Measurements from ENCODE around the gene BCAR1. TPM values are rescaled to one million over a fixed set of nuclear protein-coding genes. Genes with fewer than 3 reads are reported as not detected.
A peak's percentile ranks its signal among the peaks of the same experiment; 100 is the strongest.

The BCAR1 gene
- total RNA-seq, 3 donors from 2014 or later (not counting 1 experiment from before 2014, with no cell fraction given) = not detected

DNA sequence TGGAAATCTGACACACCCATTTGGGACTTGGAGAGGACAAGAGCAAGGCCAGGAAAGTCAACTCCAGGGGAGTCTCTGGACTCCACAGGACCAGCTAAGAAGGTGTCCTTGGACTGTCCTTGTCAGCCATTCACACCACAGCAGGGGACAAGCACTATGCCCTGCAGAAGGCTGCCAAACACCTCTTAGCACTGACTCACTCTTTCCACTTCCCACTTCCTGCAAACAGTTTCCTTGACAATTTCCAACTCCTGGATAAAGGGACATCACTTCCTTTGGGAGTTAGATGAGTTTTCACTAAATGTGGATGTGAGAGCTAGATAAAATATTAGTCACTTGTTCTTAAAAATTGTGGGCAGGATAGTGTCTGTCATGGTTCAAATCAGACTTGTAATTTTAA lies 37.8 kb upstream of the BCAR1 start:
- Mint-ChIP-seq H3K4me3 (peak overlapping the region; percentile 73), H3K36me3 (peaks cover 33% of the 10 kb centered on the region)

DNA sequence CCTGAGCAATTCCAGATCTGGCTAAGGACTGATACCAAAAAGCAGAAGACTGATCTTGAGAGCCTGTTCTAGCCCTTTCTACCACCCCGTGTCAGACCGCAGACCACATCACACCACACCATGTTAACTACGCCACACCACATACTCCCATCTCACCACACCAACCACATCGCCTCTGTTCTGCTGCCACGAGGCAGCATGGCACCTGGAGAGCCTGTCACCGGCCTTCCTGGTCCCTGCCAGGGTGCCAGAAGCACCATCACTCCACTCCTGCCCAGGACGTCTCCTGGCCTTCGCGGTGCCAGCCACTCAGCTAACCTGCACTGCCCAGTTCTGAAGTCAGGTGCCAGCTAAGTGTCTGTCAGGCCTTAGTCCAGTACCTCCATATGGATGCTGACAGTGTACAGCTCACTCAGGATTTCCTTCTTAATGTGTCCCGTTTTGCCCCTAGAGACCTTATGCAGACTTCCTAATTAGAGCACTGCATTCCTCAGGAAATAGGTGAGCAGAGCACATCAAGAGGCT lies 37.2 kb upstream of the BCAR1 start:
- Mint-ChIP-seq H3K27ac (peak overlapping the region; percentile 72 to 82), H3K4me3 (peak overlapping the region; percentile 73), H3K4me1 (peaks cover 13 to 22% of the 10 kb centered on the region in 2 donors), H3K9me3 (no peaks in the 10 kb centered on the region), H3K27me3 (ENCODE audit: low read depth in 2 of 2) (peaks cover 69 to 84% of the 10 kb centered on the region in 2 donors), H3K36me3 (peaks cover 27% of the 10 kb centered on the region)
- ATAC-seq = peak; percentile 74 to 99 (median 92)
- peaks cover 13% of the 10 kb centered on the region for H3K36me3 ChIP-seq (ENCODE audit: control insufficient read depth, insufficient read depth, low read length)
- peaks cover 19% of the 10 kb centered on the region for H3K4me1 ChIP-seq (ENCODE audit: control insufficient read depth, insufficient read depth, low read length)
- peaks cover 43% of the 10 kb centered on the region for H3K27me3 ChIP-seq (ENCODE audit: control insufficient read depth, insufficient read depth, low read length)
- H3K27ac ChIP-seq (ENCODE audit: low read length) = no peak overlapping the region
- TF ChIP-seq, protein P1, sequence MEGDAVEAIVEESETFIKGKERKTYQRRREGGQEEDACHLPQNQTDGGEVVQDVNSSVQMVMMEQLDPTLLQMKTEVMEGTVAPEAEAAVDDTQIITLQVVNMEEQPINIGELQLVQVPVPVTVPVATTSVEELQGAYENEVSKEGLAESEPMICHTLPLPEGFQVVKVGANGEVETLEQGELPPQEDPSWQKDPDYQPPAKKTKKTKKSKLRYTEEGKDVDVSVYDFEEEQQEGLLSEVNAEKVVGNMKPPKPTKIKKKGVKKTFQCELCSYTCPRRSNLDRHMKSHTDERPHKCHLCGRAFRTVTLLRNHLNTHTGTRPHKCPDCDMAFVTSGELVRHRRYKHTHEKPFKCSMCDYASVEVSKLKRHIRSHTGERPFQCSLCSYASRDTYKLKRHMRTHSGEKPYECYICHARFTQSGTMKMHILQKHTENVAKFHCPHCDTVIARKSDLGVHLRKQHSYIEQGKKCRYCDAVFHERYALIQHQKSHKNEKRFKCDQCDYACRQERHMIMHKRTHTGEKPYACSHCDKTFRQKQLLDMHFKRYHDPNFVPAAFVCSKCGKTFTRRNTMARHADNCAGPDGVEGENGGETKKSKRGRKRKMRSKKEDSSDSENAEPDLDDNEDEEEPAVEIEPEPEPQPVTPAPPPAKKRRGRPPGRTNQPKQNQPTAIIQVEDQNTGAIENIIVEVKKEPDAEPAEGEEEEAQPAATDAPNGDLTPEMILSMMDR (IDR thresholded peaks at IDR 0.05) = no peak
- peak; percentile 66 to 85 for DNase-seq
- H3K4me3 ChIP-seq (ENCODE audit: low read length) = no peak overlapping the region
- H3K9me3 ChIP-seq (ENCODE audit: control insufficient read depth, insufficient read depth, low read length) = peaks cover 2% of the 10 kb centered on the region
- 40% methylated on average over 10 of the region's 10 CpGs for WGBS (ENCODE audit: insufficient coverage)
- intact Hi-C loops (cut with micrococcal nuclease) = loop anchor here (5.0 kb wide), 1 partner anchor 34 kb away; no protein-coding TSS in a partner anchor

More for the DNA sequence above, 37.8 kb upstream of the BCAR1 start:
- H3K27ac ChIP-seq (ENCODE audit: low read length) = no peak overlapping the region
- ATAC-seq = no peak
- intact Hi-C loops (cut with micrococcal nuclease) = loop anchor here (5.0 kb wide), 1 partner anchor 33 kb away; no protein-coding TSS in a partner anchor
- no peak overlapping the region for H3K4me3 ChIP-seq (ENCODE audit: low read length)
- peaks cover 2% of the 10 kb centered on the region for H3K9me3 ChIP-seq (ENCODE audit: control insufficient read depth, insufficient read depth, low read length)
- peaks cover 13% of the 10 kb centered on the region for H3K36me3 ChIP-seq (ENCODE audit: control insufficient read depth, insufficient read depth, low read length)
- H3K4me1 ChIP-seq (ENCODE audit: control insufficient read depth, insufficient read depth, low read length) = peaks cover 19% of the 10 kb centered on the region
- Mint-ChIP-seq H3K27ac (peak overlapping the region in 1 of 2 donors; percentile 72), H3K9me3 (no peaks in the 10 kb centered on the region), H3K4me1 (peaks cover 13 to 22% of the 10 kb centered on the region in 2 donors), H3K27me3 (ENCODE audit: low read depth in 2 of 2) (peaks cover 72 to 85% of the 10 kb centered on the region in 2 donors)
- no peak for DNase-seq
- TF ChIP-seq, protein P1 (IDR thresholded peaks at IDR 0.05) = no peak
- peaks cover 41% of the 10 kb centered on the region for H3K27me3 ChIP-seq (ENCODE audit: control insufficient read depth, insufficient read depth, low read length)

DNA sequence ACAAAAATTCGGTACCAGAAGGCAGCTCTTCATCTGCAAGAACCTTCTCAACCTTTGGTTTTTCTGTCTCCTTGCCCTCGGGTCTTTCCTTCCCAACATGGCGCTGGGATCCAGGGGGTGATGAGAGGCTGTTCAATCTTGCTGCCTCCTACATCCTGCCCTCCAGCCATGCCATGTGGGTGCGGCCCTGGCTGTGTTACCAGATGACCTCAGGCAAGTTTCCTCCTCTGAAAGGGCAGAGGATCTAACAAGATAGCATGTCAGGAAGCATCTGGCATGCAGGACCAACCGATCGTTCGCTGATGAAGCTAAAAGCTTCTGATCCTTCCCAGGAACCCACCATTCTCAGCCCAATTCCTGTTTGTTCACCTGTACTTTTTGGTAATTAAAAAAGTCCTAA lies 36.8 kb upstream of the BCAR1 start:
- H3K4me3 ChIP-seq (ENCODE audit: low read length) = no peak overlapping the region
- H3K36me3 Mint-ChIP-seq = peaks cover 22% of the 10 kb centered on the region
- DNase-seq (no peak), ATAC-seq (peak in 2 of 3 donors; percentile 22 to 24)
- peaks cover 13 to 22% of the 10 kb centered on the region in 2 donors for H3K4me1 Mint-ChIP-seq
- H3K9me3 ChIP-seq (ENCODE audit: control insufficient read depth, insufficient read depth, low read length) = peaks cover 2% of the 10 kb centered on the region
- no peak overlapping the region for H3K27ac ChIP-seq (ENCODE audit: low read length)
- no peaks in the 10 kb centered on the region for H3K9me3 Mint-ChIP-seq
- peak overlapping the region; percentile 73 for H3K4me3 Mint-ChIP-seq
- H3K4me1 ChIP-seq (ENCODE audit: control insufficient read depth, insufficient read depth, low read length) = peaks cover 19% of the 10 kb centered on the region
- peaks cover 43% of the 10 kb centered on the region for H3K27me3 ChIP-seq (ENCODE audit: control insufficient read depth, insufficient read depth, low read length)
- peak overlapping the region; percentile 72 to 82 for H3K27ac Mint-ChIP-seq
- H3K36me3 ChIP-seq (ENCODE audit: control insufficient read depth, insufficient read depth, low read length) = peaks cover 10% of the 10 kb centered on the region
- 69% methylated on average over 7 of the region's 7 CpGs for WGBS (ENCODE audit: insufficient coverage)
- TF ChIP-seq, protein P1 (IDR thresholded peaks at IDR 0.05) = no peak
- H3K27me3 Mint-ChIP-seq (ENCODE audit: low read depth in 2 of 2) = peaks cover 68 to 79% of the 10 kb centered on the region in 2 donors
- intact Hi-C loops (cut with micrococcal nuclease) = loop anchor here (5.0 kb wide), 1 partner anchor 34 kb away; no protein-coding TSS in a partner anchor

Measured in natural killer cell (primary cell).